SJSA1 (cell line): ENCODE data around the gene USP40. TPM values are rescaled to one million over a fixed set of nuclear protein-coding genes. Genes with fewer than 3 reads are reported as not detected.

Experiments used
- DNase-seq, 2 experiments: peaks; one replicate each; pipeline ENCODE4 v3.0.0-alpha.2; 2015 to 2020; ENCODE audit warnings: low spot score in 2 of 2, low read depth in 1 of 2
- H3K27ac ChIP-seq: fragments of 250-450 bp; sonication (Bioruptor Pico); 2 replicates; pipeline ENCODE4 v1.5.1; 2020; ENCODE audit warnings: mild to moderate bottlenecking, moderate library complexity
- H3K27me3 ChIP-seq: fragments of 250-450 bp; sonication (Bioruptor Pico); replicated peaks from 2 replicates; pipeline ENCODE4 v1.5.1; 2020; ENCODE audit warnings: mild to moderate bottlenecking, moderate library complexity
- H3K36me3 ChIP-seq: fragments of 250-450 bp; sonication (Bioruptor Pico); 2 replicates; pipeline ENCODE4 v1.5.1; 2020; ENCODE audit warnings: mild to moderate bottlenecking
- H3K4me1 ChIP-seq: fragments of 250-450 bp; sonication (Bioruptor Pico); replicated peaks from 2 replicates; pipeline ENCODE4 v1.6.1; 2021; ENCODE audit warnings: mild to moderate bottlenecking
- H3K4me3 ChIP-seq: fragments of 250-450 bp; sonication (Bioruptor Pico); 2 replicates; pipeline ENCODE4 v1.5.1; 2020; ENCODE audit warnings: mild to moderate bottlenecking
- H3K9me3 ChIP-seq: fragments of 250-450 bp; sonication (Bioruptor Pico); replicated peaks from 2 replicates; pipeline ENCODE4 v1.5.1; 2020; ENCODE audit warnings: mild to moderate bottlenecking
- total RNA-seq: library from RNA; depleted of rRNA; stranded (reverse); fragments of >200 nt; shearing (Covaris generic); gene quantifications from 2 replicates; pipeline ENCODE4 v1.2.3, GENCODE V29; 2014; rRNA removed

USP40 gene
- total RNA-seq, 1 experiment from 2014 or later: 25.4 TPM

- Histone ChIP-seq H3K9me3 (peaks cover 9% of the 10 kb centered on the region), H3K27me3 (no peaks in the 10 kb centered on the region), H3K36me3 (peaks cover 24% of the 10 kb centered on the region), H3K27ac (peak overlapping the region; percentile 65), H3K4me1 (peaks cover 25% of the 10 kb centered on the region), H3K4me3 (no peak overlapping the region)
- DNase-seq: peak in 1 of 2 experiments; percentile 48
These were observed 136.5 kb downstream of the USP40 start for GRCh38 chr2:233430081-233430480.

GRCh38 chr2:233429175-233429897, 137.2 kb downstream of the USP40 start:
- H3K4me3 ChIP-seq: no peak overlapping the region
- H3K27me3 ChIP-seq: no peaks in the 10 kb centered on the region
- peaks cover 9% of the 10 kb centered on the region for H3K9me3 ChIP-seq
- peak overlapping the region; percentile 65 for H3K27ac ChIP-seq
- peaks cover 25% of the 10 kb centered on the region for H3K4me1 ChIP-seq
- no peak for DNase-seq
- peaks cover 23% of the 10 kb centered on the region for H3K36me3 ChIP-seq

GRCh38 chr2:233428438-233428837, 138.1 kb downstream of the USP40 start:
- Histone ChIP-seq H3K9me3 (peaks cover 9% of the 10 kb centered on the region), H3K4me3 (no peak overlapping the region), H3K27ac (no peak overlapping the region), H3K27me3 (no peaks in the 10 kb centered on the region), H3K4me1 (peaks cover 25% of the 10 kb centered on the region), H3K36me3 (peaks cover 30% of the 10 kb centered on the region)
- DNase-seq: no peak

DNA sequence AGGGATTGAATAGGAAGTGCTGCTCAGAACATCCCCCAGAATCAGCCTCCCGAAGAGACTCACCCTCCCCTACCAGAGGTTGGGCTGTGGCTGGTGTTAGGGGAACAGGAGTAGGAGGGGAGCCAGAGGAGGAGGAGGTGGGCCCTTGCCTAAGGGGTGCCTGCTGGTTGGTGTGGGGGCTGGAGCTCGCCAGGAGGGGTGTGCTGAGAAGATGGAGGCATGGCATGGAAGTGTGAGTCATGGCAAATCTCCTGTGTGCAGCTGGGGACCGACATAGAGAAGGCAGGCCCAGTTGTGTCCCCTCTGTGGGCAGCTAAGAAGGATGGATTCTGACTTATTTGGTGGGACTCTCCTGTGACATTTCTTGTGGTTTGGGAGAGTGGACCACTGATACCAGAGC, 138.6 kb downstream of the USP40 start:
- no peaks in the 10 kb centered on the region for H3K27me3 ChIP-seq
- DNase-seq: no peak
- peaks cover 35% of the 10 kb centered on the region for H3K36me3 ChIP-seq
- H3K9me3 ChIP-seq: peaks cover 9% of the 10 kb centered on the region
- H3K27ac ChIP-seq: no peak overlapping the region
- peaks cover 25% of the 10 kb centered on the region for H3K4me1 ChIP-seq
- H3K4me3 ChIP-seq: no peak overlapping the region

- Histone ChIP-seq H3K4me3 (no peak overlapping the region), H3K9me3 (peaks cover 9% of the 10 kb centered on the region), H3K4me1 (peaks cover 31% of the 10 kb centered on the region), H3K27ac (peak overlapping the region; percentile 28; the same call in 1 of the 2 replicates), H3K27me3 (no peaks in the 10 kb centered on the region), H3K36me3 (peaks cover 41% of the 10 kb centered on the region)
- DNase-seq: peak; percentile 31 to 65
These were observed 139.8 kb downstream of the USP40 start for GRCh38 chr2:233426619-233427342.

Other genes with a start within 250 kb of the USP40 start
- 9.7 and 16.0 TPM in 2 replicates for gene DGKD, start 212.3 kb downstream of the USP40 start, total RNA-seq
- gene UGT1A8, start 50.9 kb upstream of the USP40 start, total RNA-seq: not detected in 2 replicates
- not detected in 2 replicates for gene UGT1A10, start 69.7 kb upstream of the USP40 start, total RNA-seq
- gene UGT1A9, start 105.1 kb upstream of the USP40 start, total RNA-seq: not detected in 2 replicates
- gene UGT1A7, start 115.1 kb upstream of the USP40 start, total RNA-seq: not detected in 2 replicates
- not detected in 2 replicates for gene UGT1A6, start 126.1 kb upstream of the USP40 start, total RNA-seq
- not detected in 2 replicates for gene UGT1A5, start 146.1 kb upstream of the USP40 start, total RNA-seq
- not detected in 2 replicates for gene UGT1A4, start 152.0 kb upstream of the USP40 start, total RNA-seq
- gene UGT1A3, start 162.3 kb upstream of the USP40 start, total RNA-seq: not detected in 2 replicates
- not detected in 2 replicates for gene UGT1A1, start 193.5 kb upstream of the USP40 start, total RNA-seq
- not detected in 2 replicates for gene MROH2A, start 211.5 kb upstream of the USP40 start, total RNA-seq